Caki2 (cell line): ENCODE data around the gene MED28. TPM values are rescaled to one million over a fixed set of nuclear protein-coding genes. Genes with fewer than 3 reads are reported as not detected.
"Not testable (repeated sequence)": the region's sequence is repeated elsewhere in the genome, so short reads cannot be mapped to it uniquely, and the experiment has no call there.

Experiments used
- DNase-seq: peaks from one replicate; pipeline ENCODE4 v3.0.0-alpha.2; 2015; ENCODE audit warnings: low read depth
- in situ Hi-C: cut with HindIII; loops from 2 replicates; pipeline ENCODE4 v1.10.0; 2016; ENCODE audit warnings: low sequenced_read_pairs, low pct_unique_long_range_greater_than_20kb, mixed read lengths
- total RNA-seq: library from RNA; depleted of rRNA; stranded (reverse); fragments of >200 nt; shearing (Covaris generic); gene quantifications from 2 replicates; pipeline ENCODE4 v1.2.3, GENCODE V29; 2014; ENCODE audit warnings: low replicate concordance; rRNA removed

The MED28 gene
- total RNA-seq, 1 experiment from 2014 or later, result 18.5 TPM

DNA sequence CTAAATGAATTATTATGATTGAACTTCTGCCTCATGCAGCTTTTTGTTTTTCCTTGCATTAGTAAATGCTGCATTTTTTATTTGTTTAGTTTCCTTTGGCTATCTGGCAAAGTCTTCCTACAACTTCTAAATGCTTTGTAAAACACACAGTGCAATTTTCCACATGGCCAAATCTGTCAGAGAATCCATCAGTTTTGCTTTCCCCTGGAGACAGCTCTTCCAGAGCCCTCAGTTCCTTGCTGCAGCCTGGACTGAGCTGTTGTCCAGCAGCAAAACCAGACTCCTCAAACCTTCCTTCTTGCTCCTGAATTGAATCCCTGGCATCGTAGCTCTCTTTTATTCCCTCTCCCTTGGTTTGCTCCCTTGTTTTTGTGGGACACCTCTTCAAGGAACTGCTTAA lies 42.6 kb downstream of the MED28 start:
- no peak for DNase-seq
- in situ Hi-C loops, result no loop called here

DNA sequence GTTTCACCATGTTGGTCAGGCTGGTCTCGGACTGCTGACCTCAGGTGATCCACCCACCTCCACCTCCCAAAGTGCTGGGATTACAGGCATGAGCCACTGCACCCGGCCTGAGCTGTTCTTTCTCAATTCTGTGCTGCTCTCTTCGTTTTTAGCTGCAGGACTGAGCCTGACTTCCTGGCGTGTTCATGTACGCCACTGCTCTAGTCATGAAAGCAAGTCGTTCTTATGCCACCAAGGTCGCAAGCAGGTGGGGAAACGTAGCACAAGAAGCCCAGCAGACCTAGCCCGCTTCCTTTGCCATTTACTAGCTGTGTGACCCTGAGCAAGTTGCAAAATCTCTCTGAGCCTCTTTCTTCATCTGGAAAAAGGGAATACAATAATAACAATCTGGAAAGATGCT lies 43.4 kb downstream of the MED28 start:
- DNase-seq, result no peak
- in situ Hi-C loops, result no loop called here

DNA sequence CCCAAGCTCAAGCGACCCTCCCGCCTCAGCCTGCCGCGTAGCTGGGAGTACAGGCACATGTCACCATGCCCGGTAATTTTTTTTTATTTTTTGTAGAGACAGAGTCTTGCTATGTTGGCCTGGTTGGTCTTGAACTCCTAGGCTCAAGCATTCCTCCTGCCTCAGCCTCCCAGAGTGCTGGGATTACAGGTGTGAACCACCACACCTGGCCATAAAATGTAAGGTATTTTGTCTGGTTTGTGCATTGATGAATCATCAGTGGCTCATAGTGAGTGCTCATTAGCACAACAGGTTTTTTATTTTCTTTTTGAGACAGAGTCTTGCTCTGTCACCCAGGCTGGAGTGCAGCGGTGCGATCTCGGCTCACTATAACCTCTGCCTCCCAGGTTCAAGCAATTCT lies 44.8 kb downstream of the MED28 start:
- in situ Hi-C loops, DNase-seq: not testable (repeated sequence)

DNA sequence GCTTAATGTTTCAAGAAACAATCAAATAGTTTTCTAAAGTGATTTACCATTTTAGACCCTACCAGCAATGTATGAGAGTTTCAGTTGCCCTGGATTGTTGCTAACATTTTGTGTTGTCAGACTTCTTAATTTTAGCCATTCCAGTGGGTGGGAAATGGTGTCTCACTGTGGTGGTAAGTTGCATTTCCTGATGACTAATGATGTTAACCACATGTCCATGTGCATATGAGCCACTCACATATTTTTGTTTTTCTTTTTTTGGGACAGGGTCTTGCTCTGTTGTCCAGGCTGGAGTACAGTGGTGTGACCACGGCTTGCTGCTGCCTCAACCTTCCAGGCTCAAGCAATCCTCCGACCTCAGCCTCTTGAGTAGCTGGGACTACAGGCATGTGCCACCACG lies 48.3 kb downstream of the MED28 start:
- in situ Hi-C loops, result no loop called here
- DNase-seq, result no peak

DNA sequence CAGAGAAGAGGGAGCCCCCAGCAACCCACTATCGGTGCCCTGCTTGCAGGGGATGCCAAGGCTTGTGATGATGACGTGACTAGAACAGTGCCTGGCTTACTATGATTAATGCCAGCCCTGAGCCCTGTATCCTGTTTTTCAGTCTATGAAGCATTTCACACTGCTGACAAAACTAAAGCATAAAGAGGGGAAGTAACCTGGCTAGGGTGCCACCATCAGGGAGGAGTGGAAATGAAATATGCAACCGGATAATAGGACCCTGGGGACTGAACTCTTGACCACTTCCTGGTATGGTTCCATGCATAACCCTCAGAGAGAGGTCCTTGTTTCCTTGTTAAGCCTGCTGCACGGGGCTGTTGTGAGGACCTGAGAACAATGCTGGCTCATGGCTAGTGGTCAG lies 50.3 kb downstream of the MED28 start:
- DNase-seq, result no peak

DNA sequence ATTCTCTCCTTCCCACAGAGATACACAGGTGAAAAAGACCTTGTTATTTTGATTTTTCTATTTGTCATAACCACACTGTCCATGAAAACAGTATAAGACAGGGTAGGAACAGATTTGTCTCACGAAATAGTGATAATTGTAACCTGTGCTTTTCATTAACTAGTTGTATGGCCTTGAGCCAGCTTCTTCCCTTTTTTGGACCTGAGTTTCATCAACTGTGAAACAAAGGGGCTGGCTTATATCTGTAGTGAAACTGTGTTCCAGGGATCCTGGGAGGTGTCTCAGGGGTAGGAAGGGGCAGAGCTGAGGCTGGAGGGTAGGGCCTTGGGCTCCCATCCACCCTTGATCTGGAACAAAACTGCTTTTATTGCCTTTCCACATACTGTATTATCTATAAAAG lies 50.9 kb downstream of the MED28 start:
- in situ Hi-C loops, result no loop called here
- DNase-seq, result peak; percentile 19

More for the DNA sequence above, 50.3 kb downstream of the MED28 start:
- in situ Hi-C loops, result no loop called here

DNA sequence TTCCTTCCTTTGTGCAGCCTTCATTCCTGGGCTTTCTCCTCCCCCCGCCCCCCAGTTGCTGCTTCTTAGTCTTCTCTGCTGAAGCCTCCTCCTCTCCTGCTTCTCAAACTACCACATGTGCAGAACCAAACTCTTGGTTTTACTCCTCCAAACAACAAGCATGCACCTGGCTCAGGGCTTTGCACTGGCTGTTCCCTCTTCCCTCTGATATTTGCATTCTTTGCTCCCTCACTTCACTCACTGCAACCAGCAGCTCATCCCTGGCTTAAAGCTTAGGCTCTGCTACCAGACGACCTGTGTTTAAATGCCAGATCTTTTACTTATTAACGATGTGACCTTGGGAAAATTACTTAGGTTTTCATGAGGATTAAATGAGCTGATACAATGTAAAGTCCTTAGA lies 51.4 kb downstream of the MED28 start:
- no peak for DNase-seq
- in situ Hi-C loops, result no loop called here

DNA sequence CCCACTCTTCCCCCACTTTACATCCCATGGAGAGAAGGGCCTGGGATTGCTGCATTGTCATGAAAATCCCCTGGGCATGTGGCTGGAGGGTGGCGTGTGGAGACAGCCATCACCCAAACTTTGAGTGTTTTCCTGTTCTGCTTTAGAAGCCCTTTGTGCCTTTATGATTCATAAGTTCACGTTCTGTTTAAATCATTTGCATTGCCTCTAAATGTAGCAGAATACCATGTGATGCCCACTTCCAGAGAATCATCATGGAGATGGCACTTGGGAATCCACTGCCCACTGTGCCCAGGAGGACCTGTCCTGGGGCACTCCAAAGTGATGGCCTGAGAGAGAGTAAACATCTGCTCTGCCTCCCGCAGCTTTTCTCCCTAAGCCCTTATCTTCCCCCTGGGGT lies 52.8 kb downstream of the MED28 start:
- no peak for DNase-seq
- in situ Hi-C loops, result no loop called here

DNA sequence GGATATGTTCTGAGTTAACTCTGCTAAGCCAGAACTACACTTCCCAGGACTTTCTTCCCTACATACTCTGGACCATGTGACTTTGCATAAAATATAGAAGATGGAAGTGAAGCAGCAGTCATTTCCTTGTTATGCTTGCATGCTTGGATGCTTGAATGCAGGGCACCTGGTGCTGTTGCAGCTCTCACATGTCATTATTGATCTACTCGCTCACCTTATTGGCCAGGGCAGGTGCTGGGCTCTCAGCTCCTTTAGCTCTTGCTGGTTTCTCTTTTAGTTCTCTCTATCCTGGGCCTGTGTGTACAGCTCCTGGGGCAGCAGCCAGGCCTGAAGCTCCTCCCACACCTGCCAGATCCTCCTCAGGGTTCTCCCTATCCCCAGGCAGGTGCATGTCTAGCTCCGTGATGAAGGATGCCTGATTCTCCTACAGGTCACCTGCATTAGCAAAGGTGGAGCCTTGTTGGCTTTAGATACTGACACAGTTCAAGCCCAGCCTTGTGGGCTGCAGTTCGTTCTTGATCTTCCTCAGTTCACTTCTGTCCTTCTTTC lies 53.3 kb downstream of the MED28 start:
- no peak for DNase-seq
- in situ Hi-C loops, result no loop called here

DNA sequence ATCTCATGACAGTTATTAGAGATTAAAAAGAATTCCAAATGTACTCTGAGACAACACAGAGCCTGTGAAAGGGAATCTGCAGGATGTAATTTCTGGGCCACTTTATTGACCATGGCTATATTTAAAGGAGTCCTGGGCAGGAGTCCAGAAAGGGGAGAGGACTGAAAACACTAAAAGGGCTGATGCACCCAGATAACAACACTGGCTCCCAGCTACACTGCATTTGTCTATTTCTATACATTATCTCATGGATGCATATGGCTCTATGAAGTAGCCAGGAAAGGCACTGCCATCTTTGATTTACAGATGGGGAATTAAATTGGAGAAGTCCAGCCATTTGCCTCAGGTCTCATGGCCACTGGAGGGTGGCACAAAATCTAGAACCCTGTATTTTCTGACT lies 56.0 kb downstream of the MED28 start:
- no peak for DNase-seq
- in situ Hi-C loops, result no loop called here

DNA sequence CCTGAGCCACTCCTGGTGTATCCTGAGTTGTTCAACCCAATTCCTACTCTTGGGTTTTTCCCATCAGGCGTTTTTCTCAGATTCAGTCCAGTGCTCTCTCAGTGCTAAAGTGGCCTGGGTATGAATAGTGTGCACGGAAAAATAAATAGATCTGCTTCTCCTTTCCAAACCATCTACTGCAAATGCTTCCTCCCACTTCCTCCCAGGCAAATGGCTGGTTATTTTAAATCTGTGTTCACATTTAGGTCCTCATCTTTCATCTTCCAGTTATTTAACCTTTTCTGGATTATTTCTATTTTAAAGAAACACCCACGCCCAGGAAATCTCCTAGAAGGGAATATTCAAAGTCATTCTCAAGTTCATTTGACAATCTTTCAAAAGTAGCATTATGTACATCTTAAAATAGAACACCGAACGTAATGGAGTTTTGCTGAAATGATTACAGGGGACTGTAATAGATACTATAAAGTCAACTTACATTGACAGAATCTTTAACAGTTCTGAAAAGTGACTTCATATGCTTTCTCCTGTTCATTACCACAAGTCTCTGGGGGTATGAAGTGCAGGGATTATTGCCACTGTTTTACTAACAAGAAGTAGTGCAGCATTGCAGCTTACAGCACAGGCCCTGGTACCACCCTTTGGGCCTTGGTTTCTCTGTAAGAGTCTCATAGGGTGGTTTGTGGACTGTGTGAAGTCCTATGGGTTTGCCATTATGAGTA lies 66.3 kb downstream of the MED28 start:
- in situ Hi-C loops, result no loop called here

DNA sequence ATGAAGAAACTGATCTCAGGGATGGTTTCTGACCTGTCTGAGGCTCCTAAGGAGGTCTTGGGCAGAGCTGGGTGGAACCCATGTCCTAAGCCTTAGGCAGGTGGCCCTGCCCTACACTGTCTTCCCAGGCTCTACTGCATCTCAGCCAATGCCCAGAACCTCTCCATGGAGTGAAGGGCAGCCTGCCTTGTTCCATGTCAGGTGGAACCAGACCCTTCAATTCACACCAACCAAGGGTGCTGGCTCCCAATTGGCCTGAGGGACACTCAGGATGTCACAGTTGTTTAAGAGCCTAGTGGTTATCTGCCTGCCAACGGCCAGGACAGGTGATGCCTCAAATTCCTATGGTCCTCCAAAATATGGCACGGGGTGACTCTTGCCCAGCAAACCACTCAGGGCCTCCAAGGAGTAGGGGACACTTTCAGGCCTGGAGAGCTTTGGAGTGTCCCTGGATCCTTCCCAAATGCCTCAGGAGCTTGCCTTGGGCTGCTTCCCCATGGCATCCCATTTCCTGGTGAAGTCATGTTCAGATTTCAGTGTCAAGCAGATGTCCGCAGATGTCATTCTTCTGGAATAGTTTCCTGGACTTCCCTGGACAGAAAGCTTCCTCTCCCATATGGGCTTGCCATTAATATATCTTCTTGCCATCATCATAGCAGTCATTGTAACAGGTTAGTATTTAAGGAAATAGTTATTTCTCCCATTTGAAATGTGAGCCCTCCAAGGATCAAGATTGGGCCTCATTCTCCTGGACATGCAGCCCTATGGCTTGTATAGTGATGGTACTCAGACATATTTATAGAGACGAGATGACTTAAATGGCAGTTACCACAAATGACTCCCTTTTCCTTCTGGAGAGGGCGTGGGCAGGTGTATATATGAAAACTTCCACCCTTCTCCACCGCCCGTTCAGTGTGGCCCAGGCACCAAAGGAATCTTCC lies 67.1 kb downstream of the MED28 start:
- in situ Hi-C loops, result no loop called here
- DNase-seq, result no peak

More for the DNA sequence above, 66.3 kb downstream of the MED28 start:
- DNase-seq, result no peak

DNA sequence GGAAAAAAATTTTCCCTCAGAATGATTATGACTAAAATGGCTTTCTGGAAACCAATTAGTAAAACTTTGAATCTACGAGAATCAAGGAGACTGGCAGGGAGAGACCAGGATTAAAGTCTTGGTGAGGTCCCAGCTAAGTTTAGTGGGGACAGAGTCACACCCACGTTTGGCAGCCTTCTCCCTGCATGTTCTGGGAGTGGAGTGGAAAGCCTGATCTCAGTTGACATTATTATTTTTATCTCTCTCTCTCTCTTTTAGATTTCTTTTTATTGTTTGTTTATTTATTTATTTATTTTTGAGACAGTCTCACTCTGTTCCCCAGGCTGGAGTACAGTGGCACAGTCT lies 67.8 kb downstream of the MED28 start:
- in situ Hi-C loops, result no loop called here

More for the DNA sequence above, 67.8 kb downstream of the MED28 start:
- no peak for DNase-seq

Other genes starting within 250 kb of the MED28 start
- gene QDPR, start 102.6 kb upstream of the MED28 start, total RNA-seq, result 40.1 and 42.1 TPM in 2 replicates
- not detected in 2 replicates for gene CLRN2, start 99.5 kb upstream of the MED28 start, total RNA-seq
- 73.7 and 80.0 TPM in 2 replicates for gene LAP3, start 37.4 kb upstream of the MED28 start, total RNA-seq
- not detected in 2 replicates for gene FAM184B, start 167.0 kb downstream of the MED28 start, total RNA-seq
- gene DCAF16, start 196.1 kb downstream of the MED28 start, total RNA-seq, result 11.4 and 28.7 TPM in 2 replicates
- gene NCAPG, start 196.3 kb downstream of the MED28 start, total RNA-seq, result 18.2 and 25.3 TPM in 2 replicates